ENCODE results near the gene GPR176.
"Not testable (repeated sequence)": the region's sequence is repeated elsewhere in the genome, so short reads cannot be mapped to it uniquely, and the experiment has no call there.

GPR176 gene

DNA sequence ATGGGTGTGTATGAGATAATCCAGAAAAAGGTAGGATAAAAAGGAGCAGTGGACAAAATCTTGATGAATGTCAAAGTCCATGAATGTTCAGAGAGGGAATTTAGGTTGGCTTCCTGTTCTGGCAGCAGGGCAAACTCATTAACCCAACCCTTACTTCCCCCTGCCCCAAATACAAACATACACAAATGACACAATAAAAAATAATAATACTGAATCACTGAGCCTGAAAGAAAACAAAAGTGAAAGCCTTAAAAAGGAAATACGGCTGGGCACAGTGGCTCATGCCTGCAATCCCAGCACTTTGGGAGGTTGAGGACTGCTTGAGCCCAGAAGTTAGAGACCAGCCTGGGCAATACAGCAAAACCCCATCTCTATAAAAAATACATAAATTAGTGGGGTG lies 62.9 kb downstream of the GPR176 start:
- DNase-seq (ENCODE audit: low read depth): no peak

- DNase-seq (ENCODE audit: low read depth): no peak
Observed at GRCh38 chr15:39856357-39856756, 63.7 kb downstream of the GPR176 start.

DNA sequence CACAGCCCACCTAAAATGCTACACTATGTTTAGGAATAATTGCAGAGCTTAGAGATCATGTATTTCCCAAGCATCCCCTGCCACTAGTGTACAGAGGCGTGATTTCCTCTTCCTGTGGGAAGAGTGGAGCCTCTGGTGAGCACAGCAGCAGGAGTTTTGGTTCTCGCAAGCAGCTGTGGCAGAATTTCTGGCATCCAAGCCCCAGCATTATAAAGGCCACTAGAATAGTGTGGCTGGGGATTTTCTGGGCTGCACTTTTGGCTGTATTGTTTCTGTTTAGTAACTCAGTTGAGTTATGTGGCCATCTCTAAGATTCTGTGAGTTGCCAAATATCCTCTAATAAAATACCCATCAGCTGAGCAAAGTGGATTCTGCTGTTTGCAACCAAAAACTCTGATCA lies 64.7 kb downstream of the GPR176 start:
- no peak for DNase-seq (ENCODE audit: low read depth)

DNA sequence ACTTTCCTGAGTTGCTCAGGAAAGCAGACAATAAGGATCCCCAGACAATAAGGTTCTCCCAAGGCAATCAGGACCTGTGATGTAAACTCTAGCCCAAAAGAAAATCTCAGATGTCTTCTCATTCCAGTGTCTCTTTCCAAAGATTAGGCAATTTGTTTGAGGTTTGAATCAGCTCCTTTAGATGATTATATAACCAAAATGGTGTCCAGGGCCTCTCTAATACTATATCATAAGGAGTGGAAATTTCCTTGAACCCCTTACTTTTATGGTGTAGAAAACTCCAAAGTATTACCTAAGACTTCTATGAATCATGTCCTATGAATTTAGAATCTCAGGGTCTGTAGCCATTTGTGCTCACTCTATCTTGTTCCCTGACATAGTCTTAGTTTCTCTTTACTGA lies 65.9 kb downstream of the GPR176 start:
- DNase-seq (ENCODE audit: low read depth): no peak

GRCh38 chr15:39852250-39852649 lies 67.8 kb downstream of the GPR176 start:
- DNase-seq (ENCODE audit: low read depth): no peak

DNA sequence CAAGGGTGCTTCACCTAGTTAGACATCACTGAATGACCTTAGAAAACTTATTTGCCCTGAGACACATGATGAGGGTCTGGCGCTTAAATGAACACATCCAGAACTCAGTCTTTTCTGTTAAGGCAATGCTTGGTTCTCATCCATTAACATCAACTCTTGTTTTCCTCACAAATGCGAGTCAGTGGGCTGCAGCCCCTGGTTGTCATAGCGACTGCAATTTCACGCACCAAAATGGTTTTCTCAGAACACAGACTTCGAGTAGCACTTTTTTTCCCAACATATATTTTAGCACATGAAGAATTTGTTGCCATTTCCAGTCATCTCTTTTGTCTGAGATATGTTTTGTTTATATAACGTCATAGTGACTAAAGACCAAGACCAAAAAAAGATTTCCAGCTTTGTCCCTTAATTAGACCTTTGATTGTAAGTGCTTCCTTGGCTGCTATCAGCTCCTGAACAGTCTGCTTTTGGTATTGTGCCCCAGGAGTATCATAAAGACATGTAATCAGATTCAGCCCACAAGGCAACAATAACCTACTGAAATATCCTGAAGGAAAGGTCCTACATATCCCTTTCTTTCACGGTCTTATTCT lies 68.5 kb downstream of the GPR176 start:
- DNase-seq (ENCODE audit: low read depth): no peak

DNA sequence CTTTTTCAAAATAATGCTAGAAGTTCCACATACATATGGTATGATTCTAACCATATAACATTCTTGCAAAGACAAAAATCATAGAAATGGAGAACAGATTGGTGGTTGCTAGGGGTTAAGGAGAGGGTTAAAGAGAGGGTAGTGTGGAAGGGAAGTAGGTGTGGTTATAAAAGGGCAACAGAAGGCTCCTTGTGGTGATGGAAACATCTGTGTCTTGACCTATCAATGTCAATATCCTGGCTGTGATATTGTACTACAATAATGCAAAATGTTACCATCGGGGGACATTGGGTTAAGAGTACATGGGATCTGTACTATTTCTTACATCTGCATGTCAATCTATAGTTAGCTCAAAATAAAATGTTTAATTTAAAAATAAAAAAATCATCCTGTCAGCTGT lies 69.6 kb downstream of the GPR176 start:
- no peak for DNase-seq (ENCODE audit: low read depth)

DNA sequence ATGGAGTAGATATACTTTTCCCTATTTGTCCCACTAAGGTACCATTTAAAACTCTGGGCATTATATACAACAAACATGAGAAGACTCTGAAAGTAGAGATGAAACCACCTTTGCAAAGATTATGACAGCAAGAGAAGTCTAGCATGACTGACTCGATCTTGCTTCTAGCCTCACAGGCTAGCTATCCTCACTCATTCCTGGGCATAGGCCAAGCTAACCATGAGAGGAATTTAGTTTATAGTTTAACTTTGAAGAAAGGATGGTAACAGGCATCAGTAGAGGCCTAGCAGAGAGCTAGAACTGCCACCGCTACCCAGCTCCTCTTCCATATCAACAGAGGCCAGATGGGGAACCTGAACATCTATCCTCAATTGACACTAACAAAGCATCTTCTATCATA lies 74.0 kb downstream of the GPR176 start:
- no peak for DNase-seq (ENCODE audit: low read depth)

GRCh38 chr15:39845582-39845981 lies 74.5 kb downstream of the GPR176 start:
- DNase-seq (ENCODE audit: low read depth): no peak

DNA sequence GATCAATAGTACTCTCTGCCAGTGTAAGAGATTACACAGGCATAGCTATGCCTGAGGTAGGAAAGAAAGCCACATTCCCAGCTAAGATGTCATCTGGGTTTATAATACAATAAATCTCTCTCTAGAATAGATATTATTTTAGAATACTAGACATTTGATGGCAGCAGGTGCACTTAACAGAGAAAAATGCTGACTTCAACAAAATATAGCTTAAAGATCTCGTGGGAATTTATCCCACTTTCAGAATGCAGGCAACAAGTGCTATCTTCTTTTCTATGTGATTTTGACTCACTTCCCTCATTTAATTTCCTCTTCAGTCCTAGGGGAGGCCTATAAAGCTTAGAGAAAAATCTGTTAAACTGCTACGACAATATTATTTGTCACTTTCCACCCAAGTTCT lies 76.5 kb downstream of the GPR176 start:
- DNase-seq (ENCODE audit: low read depth): no peak

- DNase-seq (ENCODE audit: low read depth): no peak
Observed at GRCh38 chr15:39837454-39837853, 82.6 kb downstream of the GPR176 start.

GRCh38 chr15:39835550-39835949 lies 84.5 kb downstream of the GPR176 start:
- no peak for DNase-seq (ENCODE audit: low read depth)

DNA sequence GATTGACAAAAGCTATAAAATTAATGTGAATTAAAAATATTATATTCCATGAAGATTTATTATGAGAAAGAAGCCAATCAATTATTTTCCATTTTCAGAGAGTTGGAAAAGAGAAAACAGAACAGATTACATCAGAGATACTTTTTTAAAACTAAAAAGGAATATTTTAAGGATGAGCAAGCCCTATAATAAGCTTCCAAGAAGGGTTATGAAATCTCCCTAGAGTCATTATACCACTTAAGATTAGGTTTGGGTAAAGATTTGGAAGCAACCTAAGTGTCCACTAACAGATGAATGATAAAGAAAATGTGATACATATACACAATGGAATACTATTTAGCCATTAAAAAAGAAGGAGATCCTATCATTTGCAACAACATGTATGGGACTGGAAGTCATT lies 85.8 kb downstream of the GPR176 start:
- DNase-seq (ENCODE audit: low read depth): no peak

DNA sequence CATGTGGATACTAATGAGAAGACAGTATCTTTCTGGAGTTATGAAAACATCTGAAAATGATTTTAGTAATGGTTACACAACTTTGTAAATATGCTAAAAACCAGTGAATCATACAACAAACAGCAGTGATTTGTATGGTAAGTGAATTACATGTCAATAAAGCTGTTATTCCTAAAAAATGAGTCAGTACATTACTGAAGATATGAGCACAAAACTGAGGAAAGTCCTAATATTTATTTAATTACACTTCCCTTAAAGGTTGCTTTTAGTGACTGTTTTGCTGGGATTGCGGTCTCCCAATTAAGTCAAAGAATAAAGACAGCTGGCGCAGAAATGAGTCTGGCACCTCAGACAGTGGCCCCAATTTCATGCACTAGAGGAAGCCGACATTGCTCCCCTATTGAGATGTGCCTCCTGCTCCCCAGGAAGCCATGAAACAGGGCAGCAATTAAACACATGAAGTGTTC lies 86.5 kb downstream of the GPR176 start:
- DNase-seq (ENCODE audit: low read depth): no peak

- DNase-seq (ENCODE audit: low read depth): no peak
Observed at GRCh38 chr15:39830166-39830565, 89.9 kb downstream of the GPR176 start.

GRCh38 chr15:39828374-39828931 lies 91.6 kb downstream of the GPR176 start:
- no peak for DNase-seq (ENCODE audit: low read depth)

- DNase-seq (ENCODE audit: low read depth): no peak
Observed at GRCh38 chr15:39826975-39827374, 93.1 kb downstream of the GPR176 start.

GRCh38 chr15:39823634-39824033 lies 96.4 kb downstream of the GPR176 start:
- no peak for DNase-seq (ENCODE audit: low read depth)

DNA sequence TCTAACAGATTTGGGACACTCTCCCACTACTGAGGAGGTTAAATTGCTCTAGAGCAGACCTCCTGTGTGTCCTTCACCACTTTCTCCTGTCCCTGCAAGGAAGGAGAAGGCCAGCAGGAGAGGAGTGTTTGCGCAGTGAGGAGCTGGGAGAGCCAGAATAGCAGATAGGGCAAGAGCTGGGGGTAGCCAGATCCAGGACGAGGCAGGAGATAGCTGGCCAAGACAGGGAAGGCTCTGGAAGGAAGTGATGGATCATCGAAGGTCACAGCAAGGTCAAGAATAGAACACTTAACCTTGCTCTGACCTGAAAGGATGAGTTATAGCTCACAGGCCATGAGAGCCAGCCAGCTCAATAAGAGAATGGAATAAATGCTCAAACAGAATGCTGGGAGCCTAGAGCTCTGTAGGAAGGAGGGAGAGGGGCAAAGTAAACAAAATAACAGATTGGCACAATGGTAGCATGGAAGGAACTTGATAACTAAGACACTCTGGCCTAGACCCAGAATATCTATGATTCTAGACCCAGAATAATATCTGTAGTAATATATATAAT lies 99.9 kb downstream of the GPR176 start:
- DNase-seq (ENCODE audit: low read depth): no peak

DNA sequence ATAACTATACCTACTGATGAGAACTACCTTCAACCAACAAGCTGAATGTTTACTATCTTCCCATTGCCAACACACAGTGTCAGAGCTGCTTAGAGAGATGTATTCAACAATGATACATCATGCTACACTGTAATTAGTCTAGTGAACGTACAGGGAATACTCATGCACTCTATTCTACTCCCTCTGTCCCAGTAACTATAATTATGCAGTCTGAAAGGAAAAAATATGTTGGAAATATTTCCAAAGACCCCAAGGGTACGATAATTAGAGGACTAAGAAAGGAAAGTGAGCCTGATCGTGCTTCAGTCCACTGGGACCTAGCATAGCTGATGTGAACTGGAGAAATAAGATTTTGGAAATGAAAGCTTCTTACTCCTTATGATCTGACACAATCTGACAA lies 100.5 kb downstream of the GPR176 start:
- no peak for DNase-seq (ENCODE audit: low read depth)

GRCh38 chr15:39817892-39818291 lies 102.2 kb downstream of the GPR176 start:
- DNase-seq (ENCODE audit: low read depth): no peak

DNA sequence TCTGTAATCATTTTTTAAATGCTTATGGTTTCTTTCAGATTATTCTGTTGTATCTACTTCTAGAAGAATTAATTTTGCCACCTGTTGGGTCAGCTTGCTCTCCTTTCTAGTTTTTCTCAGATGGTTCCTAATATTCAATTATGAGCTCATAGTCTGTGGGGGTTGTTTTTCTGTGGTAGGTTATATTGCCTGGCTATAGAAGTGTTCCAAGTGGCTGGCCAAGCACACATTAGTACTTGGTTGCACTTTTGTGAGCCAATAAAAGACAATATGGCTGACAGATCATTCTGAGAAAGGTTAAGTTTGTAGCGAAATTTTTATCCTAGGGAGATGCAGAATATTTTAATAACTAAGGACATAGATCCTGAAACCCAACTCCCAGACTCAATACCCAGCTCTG lies 105.6 kb downstream of the GPR176 start:
- no peak for DNase-seq (ENCODE audit: low read depth)

DNA sequence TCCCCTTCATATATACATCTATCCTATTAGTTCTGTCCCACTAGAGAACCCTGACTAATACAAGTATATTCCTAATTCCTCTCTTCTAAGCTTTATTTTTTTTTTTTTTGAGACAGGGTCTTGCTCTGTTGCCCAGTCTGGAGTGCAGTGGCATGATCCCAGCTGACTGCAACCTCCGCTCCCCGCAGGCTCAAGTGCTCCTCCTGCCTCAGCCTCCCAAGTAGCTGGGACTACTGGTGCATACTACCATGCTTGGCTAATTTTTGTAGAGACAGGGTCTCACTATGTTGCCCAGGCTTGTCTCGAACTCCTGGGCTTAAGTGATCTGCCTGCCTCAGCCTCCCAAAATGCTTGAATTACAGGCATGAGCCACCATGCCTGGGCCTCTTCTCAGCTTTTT lies 107.4 kb downstream of the GPR176 start:
- DNase-seq (ENCODE audit: low read depth): not testable (repeated sequence)

- no peak for DNase-seq (ENCODE audit: low read depth)
Observed at GRCh38 chr15:39808909-39809308, 111.2 kb downstream of the GPR176 start.
